Suprapubic skin (tissue), 4 donors: ENCODE results near the gene ELAVL2.

Experiments
- CTCF ChIP-seq, 2 donors: fragments of 200-600 bp in 1 of 2; fragments of 450-650 bp in 1 of 2; sonication (generic) in 1 of 2; IDR thresholded peaks; one replicate each; pipeline ENCODE4 v1.5.1; 2016 to 2019; ENCODE audit warnings: antibody characterized with exemption in 2 of 2, mild to moderate bottlenecking in 1 of 2, moderate library complexity in 1 of 2
- POLR2A ChIP-seq, 2 donors: fragments of 450-650 bp; IDR thresholded peaks; one replicate each; pipeline ENCODE4 v1.6.1; 2017; ENCODE audit warnings: antibody characterized with exemption in 2 of 2, mild to moderate bottlenecking in 2 of 2, moderate library complexity in 2 of 2
- POLR2AphosphoS5 ChIP-seq, 3 donors: sonication (generic); formaldehyde crosslinking; IDR thresholded peaks; one replicate each; pipeline ENCODE4 v1.6.1; 2017; ENCODE audit warnings: antibody characterized with exemption in 3 of 3

GRCh38 chr9:23823986-23824829 lies 1.8 kb downstream of the ELAVL2 start:
- TF ChIP-seq CTCF (IDR thresholded peaks at IDR 0.05) (no peak), POLR2A (IDR thresholded peaks at IDR 0.05) (no peak), POLR2AphosphoS5 (IDR thresholded peaks at IDR 0.05) (no peak)
